ENCODE measurements around the gene BEND6. TPM values are rescaled to one million over a fixed set of nuclear protein-coding genes. Genes with fewer than 3 reads are reported as not detected.

Gene BEND6
- polyA plus RNA-seq, 1 experiment = 15.4 TPM

GRCh38 chr6:56940463-56940862 lies 14.4 kb upstream of the BEND6 start:
- Histone ChIP-seq H3K27me3 (ENCODE audit: control insufficient read depth, insufficient read depth, low read length) (no peaks in the 10 kb centered on the region), H3K4me3 (ENCODE audit: low read depth, low read length) (no peak overlapping the region), H3K9me3 (ENCODE audit: control insufficient read depth, insufficient read depth, low read length) (peaks cover 7% of the 10 kb centered on the region), H3K27ac (ENCODE audit: low read depth, low read length) (no peak overlapping the region)
- ChIA-PET POLR2A (no interaction called here), CTCF (interaction anchor here (0.6 kb wide), 1 partner anchor 96 kb away, joined by 3 read pairs; no protein-coding TSS in a partner anchor)
- no peak for TF ChIP-seq CTCF (IDR thresholded peaks at IDR 0.05; ENCODE audit: low read depth, low read length)
- DNase-seq (ENCODE audit: low read depth, low spot score) = no peak

GRCh38 chr6:56940977-56941376 lies 13.9 kb upstream of the BEND6 start:
- ChIA-PET CTCF (no interaction called here), POLR2A (no interaction called here)
- H3K4me3 ChIP-seq (ENCODE audit: low read depth, low read length) = no peak overlapping the region
- DNase-seq (ENCODE audit: low read depth, low spot score) = no peak
- H3K9me3 ChIP-seq (ENCODE audit: control insufficient read depth, insufficient read depth, low read length) = peaks cover 7% of the 10 kb centered on the region
- H3K27me3 ChIP-seq (ENCODE audit: control insufficient read depth, insufficient read depth, low read length) = no peaks in the 10 kb centered on the region
- no peak overlapping the region for H3K27ac ChIP-seq (ENCODE audit: low read depth, low read length)
- TF ChIP-seq CTCF (IDR thresholded peaks at IDR 0.05; ENCODE audit: low read depth, low read length) = no peak

GRCh38 chr6:56944661-56945060 lies 10.2 kb upstream of the BEND6 start:
- Histone ChIP-seq H3K27me3 (ENCODE audit: control insufficient read depth, insufficient read depth, low read length) (no peaks in the 10 kb centered on the region), H3K9me3 (ENCODE audit: control insufficient read depth, insufficient read depth, low read length) (peaks cover 7% of the 10 kb centered on the region), H3K4me3 (ENCODE audit: low read depth, low read length) (no peak overlapping the region), H3K27ac (ENCODE audit: low read depth, low read length) (no peak overlapping the region)
- ChIA-PET POLR2A (no interaction called here), CTCF (interaction anchor here (1.0 kb wide), 1 partner anchor 40 kb away, joined by 4 read pairs; no protein-coding TSS in a partner anchor)
- DNase-seq (ENCODE audit: low read depth, low spot score) = no peak
- no peak for TF ChIP-seq CTCF (IDR thresholded peaks at IDR 0.05; ENCODE audit: low read depth, low read length)

GRCh38 chr6:56946368-56946767 lies 8.5 kb upstream of the BEND6 start:
- Histone ChIP-seq H3K4me3 (ENCODE audit: low read depth, low read length) (no peak overlapping the region), H3K27ac (ENCODE audit: low read depth, low read length) (no peak overlapping the region), H3K27me3 (ENCODE audit: control insufficient read depth, insufficient read depth, low read length) (no peaks in the 10 kb centered on the region), H3K9me3 (ENCODE audit: control insufficient read depth, insufficient read depth, low read length) (peaks cover 3% of the 10 kb centered on the region; the same call in 1 of the 2 replicates)
- DNase-seq (ENCODE audit: low read depth, low spot score) = no peak
- no peak for TF ChIP-seq CTCF (IDR thresholded peaks at IDR 0.05; ENCODE audit: low read depth, low read length)
- ChIA-PET POLR2A (no interaction called here), CTCF (interaction anchor here (1.0 kb wide), 1 partner anchor 9 kb away, joined by 6 read pairs; the partner anchor contains the start of gene BEND6)

- Histone ChIP-seq H3K27ac (ENCODE audit: low read depth, low read length) (no peak overlapping the region), H3K4me3 (ENCODE audit: low read depth, low read length) (no peak overlapping the region), H3K27me3 (ENCODE audit: control insufficient read depth, insufficient read depth, low read length) (no peaks in the 10 kb centered on the region), H3K9me3 (ENCODE audit: control insufficient read depth, insufficient read depth, low read length) (no peaks in the 10 kb centered on the region)
- POLR2A ChIA-PET = no interaction called here
- no peak for DNase-seq (ENCODE audit: low read depth, low spot score)
- no peak for TF ChIP-seq CTCF (IDR thresholded peaks at IDR 0.05; ENCODE audit: low read depth, low read length)
- CTCF ChIA-PET = interaction anchor here (0.5 to 1.2 kb wide), 3 partner anchors 27 to 73 kb away, joined by 3 to 4 read pairs (median 4); no protein-coding TSS in a partner anchor
Observed at GRCh38 chr6:56947924-56948323, 7.0 kb upstream of the BEND6 start.
